PC-3 (cell line): Measurements from ENCODE around the gene AURKB. TPM values are rescaled to one million over a fixed set of nuclear protein-coding genes. Genes with fewer than 3 reads are reported as not detected.

Experiments
- ATAC-seq: fragments of 200-7000 bp; cut with Tn5 transposase; 2 replicates; pipeline ENCODE4 v1.9.1; 2020; ENCODE audit warnings: mild to moderate bottlenecking, moderate library complexity
- BruUV-seq: library from RNA; stranded (reverse); fragments of 400-500 nt; replicated peaks from 2 replicates; lab custom pipeline; 2021; lab: Mats Ljungman, UMichigan
- CTCF ChIA-PET: fragments of 300-600 bp; sonication (Branson Sonifier 250); formaldehyde crosslinking; loops from one replicate; lab custom pipeline; 2022; ENCODE audit warnings: antibody characterized with exemption; lab: Charles Lee
- POLR2A ChIA-PET: fragments of 300-600 bp; sonication (Branson Sonifier 250); formaldehyde crosslinking; loops from one replicate; lab custom pipeline; 2022; ENCODE audit warnings: antibody characterized with exemption; ENCODE audit not compliant: unreplicated experiment; lab: Charles Lee
- DNase-seq: peaks from one replicate; pipeline ENCODE4 v3.0.0-alpha.2; 2015
- H2AFZ ChIP-seq: fragments of 300-600 bp; sonication (generic); 2 replicates; pipeline ENCODE4 v1.6.0; 2016; ENCODE audit warnings: antibody characterized with exemption, low read length
- H3F3A ChIP-seq: fragments of 300-600 bp; sonication (generic); one replicate; pipeline ENCODE4 v1.6.0; 2017; ENCODE audit warnings: antibody characterized with exemption, low read length, control low read depth, mild to moderate bottlenecking; ENCODE audit not compliant: unreplicated experiment
- H3K27ac ChIP-seq: fragments of 300-600 bp; sonication (generic); 2 replicates; pipeline ENCODE4 v1.5.1; 2016; ENCODE audit warnings: mild to moderate bottlenecking, low read length
- H3K27me3 ChIP-seq: fragments of 300-600 bp; sonication (generic); 2 replicates; pipeline ENCODE4 v1.6.1; 2016; ENCODE audit warnings: low read length, mixed read lengths
- H3K36me3 ChIP-seq: fragments of 300-600 bp; sonication (generic); 2 replicates; pipeline ENCODE4 v1.6.1; 2016; ENCODE audit warnings: low read depth, mixed run types, low read length, mixed read lengths
- H3K4me1 ChIP-seq: fragments of 300-600 bp; sonication (generic); 2 replicates; pipeline ENCODE4 v1.5.1; 2016; ENCODE audit warnings: low read length; ENCODE audit not compliant: insufficient read depth
- H3K4me2 ChIP-seq: fragments of 300-600 bp; sonication (generic); 2 replicates; pipeline ENCODE4 v1.6.0; 2016; ENCODE audit warnings: low read length
- H3K4me3 ChIP-seq: fragments of 300-600 bp; sonication (generic); 2 replicates; pipeline ENCODE4 v1.5.1; 2016; ENCODE audit warnings: mild to moderate bottlenecking, low read length, mixed read lengths
- H3K79me2 ChIP-seq: fragments of 300-600 bp; sonication (generic); 2 replicates; pipeline ENCODE4 v1.6.1; 2017; ENCODE audit warnings: low read length, mixed read lengths
- H3K9ac ChIP-seq: fragments of 300-600 bp; sonication (generic); 2 replicates; pipeline ENCODE4 v1.6.0; 2016; ENCODE audit warnings: mild to moderate bottlenecking, low read length
- H3K9me2 ChIP-seq: fragments of 300-600 bp; sonication (generic); replicated peaks from 2 replicates; pipeline ENCODE4 v1.6.1; 2016; ENCODE audit warnings: mixed run types, low read length, mixed read lengths
- H3K9me3 ChIP-seq: fragments of 300-600 bp; sonication (generic); 2 replicates; pipeline ENCODE4 v1.6.1; 2016; ENCODE audit warnings: low read length, mixed read lengths
- H4K20me1 ChIP-seq: fragments of 300-600 bp; sonication (generic); 2 replicates; pipeline ENCODE4 v1.6.1; 2016; ENCODE audit warnings: low read length, mixed read lengths
- EZH2 ChIP-seq: fragments of 300-600 bp; sonication (generic); IDR thresholded peaks from one replicate; pipeline ENCODE4 v1.6.1; 2017; ENCODE audit warnings: antibody characterized with exemption, mild to moderate bottlenecking, low read length; ENCODE audit not compliant: unreplicated experiment
- EZH2phosphoT487 ChIP-seq: fragments of 300-600 bp; sonication (generic); IDR thresholded peaks from 2 replicates; pipeline ENCODE4 v1.6.1; 2018; ENCODE audit warnings: mild to moderate bottlenecking, antibody characterized with exemption, low read length, borderline replicate concordance
- intact Hi-C: fragments of 100-400 bp; cut with micrococcal nuclease; formaldehyde crosslinking; loops from 2 replicates; pipeline ENCODE4 v1.9.0; 2023
- total RNA-seq: library from RNA; depleted of rRNA; stranded (reverse); fragments of >200 nt; gene quantifications from 2 replicates; pipeline ENCODE4 v1.2.3, GENCODE V29; 2014
- TF ChIP-seq, protein P1 (sequence below): fragments of 300-600 bp; sonication (generic); conservative IDR thresholded peaks from 2 replicates; pipeline ENCODE4 v1.5.1; 2017; ENCODE audit warnings: antibody characterized with exemption, low read depth, mild to moderate bottlenecking, low read length

AURKB gene
- total RNA-seq, 1 experiment from 2014 or later, result 82.9 TPM

DNA sequence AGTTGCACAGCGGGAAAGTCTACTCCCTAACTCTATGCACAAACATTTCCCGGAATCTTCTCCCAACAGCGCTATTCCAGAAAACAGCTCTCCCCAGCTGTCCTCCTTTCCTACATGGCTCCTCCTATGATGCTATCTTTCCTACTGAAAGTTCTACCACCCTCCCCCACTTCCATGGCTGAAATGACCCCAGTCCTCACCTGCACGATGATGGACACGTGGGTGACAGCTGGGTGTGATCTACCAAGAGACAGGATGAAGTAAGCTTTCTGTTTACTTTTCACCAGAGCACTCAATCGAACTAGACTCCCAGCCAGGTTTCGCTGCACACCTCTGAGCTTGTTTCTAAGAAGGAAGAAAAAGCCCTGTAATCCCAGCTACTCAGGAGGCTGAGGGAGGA is 26.8 kb upstream of the AURKB start:
- H3K27me3 ChIP-seq, result no peaks in the 10 kb centered on the region
- no peaks in the 10 kb centered on the region for H3F3A ChIP-seq
- POLR2A ChIA-PET, result no interaction called here
- no peak for ATAC-seq
- intact Hi-C loops, result no loop called here
- no TSS peak for BruUV-seq
- DNase-seq, result no peak
- TF ChIP-seq EZH2 (no peak), EZH2phosphoT487 (no peak)
- TF ChIP-seq, protein P1, sequence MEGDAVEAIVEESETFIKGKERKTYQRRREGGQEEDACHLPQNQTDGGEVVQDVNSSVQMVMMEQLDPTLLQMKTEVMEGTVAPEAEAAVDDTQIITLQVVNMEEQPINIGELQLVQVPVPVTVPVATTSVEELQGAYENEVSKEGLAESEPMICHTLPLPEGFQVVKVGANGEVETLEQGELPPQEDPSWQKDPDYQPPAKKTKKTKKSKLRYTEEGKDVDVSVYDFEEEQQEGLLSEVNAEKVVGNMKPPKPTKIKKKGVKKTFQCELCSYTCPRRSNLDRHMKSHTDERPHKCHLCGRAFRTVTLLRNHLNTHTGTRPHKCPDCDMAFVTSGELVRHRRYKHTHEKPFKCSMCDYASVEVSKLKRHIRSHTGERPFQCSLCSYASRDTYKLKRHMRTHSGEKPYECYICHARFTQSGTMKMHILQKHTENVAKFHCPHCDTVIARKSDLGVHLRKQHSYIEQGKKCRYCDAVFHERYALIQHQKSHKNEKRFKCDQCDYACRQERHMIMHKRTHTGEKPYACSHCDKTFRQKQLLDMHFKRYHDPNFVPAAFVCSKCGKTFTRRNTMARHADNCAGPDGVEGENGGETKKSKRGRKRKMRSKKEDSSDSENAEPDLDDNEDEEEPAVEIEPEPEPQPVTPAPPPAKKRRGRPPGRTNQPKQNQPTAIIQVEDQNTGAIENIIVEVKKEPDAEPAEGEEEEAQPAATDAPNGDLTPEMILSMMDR, result no peak
- H3K36me3 ChIP-seq, result 0 out of 2 replicates have a peak, but pooled peaks cover 3% of the 10 kb centered on the region
- no peaks in the 10 kb centered on the region for H3K4me1 ChIP-seq
- no peak overlapping the region for H3K4me3 ChIP-seq
- CTCF ChIA-PET, result no interaction called here
- H4K20me1 ChIP-seq, result no peaks in the 10 kb centered on the region
- H3K9ac ChIP-seq, result no peak overlapping the region
- no peaks in the 10 kb centered on the region for H3K9me2 ChIP-seq
- H2AFZ ChIP-seq, result no peak overlapping the region
- no peak overlapping the region for H3K4me2 ChIP-seq
- H3K9me3 ChIP-seq, result no peaks in the 10 kb centered on the region
- H3K79me2 ChIP-seq, result no peaks in the 10 kb centered on the region
- H3K27ac ChIP-seq, result no peak overlapping the region

DNA sequence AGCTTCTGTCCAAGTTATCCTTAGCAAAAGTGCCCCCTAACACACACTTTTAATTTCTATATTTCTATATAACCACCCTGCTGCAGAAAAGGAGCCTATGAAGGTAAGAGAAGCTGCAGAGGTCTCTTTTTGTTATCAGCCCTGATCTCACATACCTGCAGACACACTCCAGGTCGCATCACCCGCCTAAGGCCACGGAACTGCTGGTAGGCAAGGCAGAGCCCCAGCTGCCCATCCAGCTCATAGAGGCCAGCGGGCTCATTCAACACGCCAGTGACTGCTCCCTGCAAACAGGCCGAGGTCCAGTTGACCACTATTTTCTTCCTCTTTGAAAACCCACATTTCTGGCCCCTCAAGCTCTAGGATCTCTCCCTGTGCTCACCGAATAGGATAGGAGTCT is 25.3 kb upstream of the AURKB start:
- Histone ChIP-seq H3K4me2 (no peak overlapping the region), H3K27me3 (no peaks in the 10 kb centered on the region), H3F3A (no peaks in the 10 kb centered on the region), H3K27ac (no peak overlapping the region), H3K9me2 (no peaks in the 10 kb centered on the region), H4K20me1 (no peaks in the 10 kb centered on the region), H3K4me1 (no peaks in the 10 kb centered on the region), H3K4me3 (no peak overlapping the region), H3K36me3 (peaks cover 3% of the 10 kb centered on the region), H3K79me2 (no peaks in the 10 kb centered on the region), H3K9ac (no peak overlapping the region), H2AFZ (no peak overlapping the region), H3K9me3 (no peaks in the 10 kb centered on the region)
- ChIA-PET CTCF (no interaction called here), POLR2A (no interaction called here)
- DNase-seq (no peak), ATAC-seq (no peak)
- intact Hi-C loops, result no loop called here
- TF ChIP-seq EZH2 (no peak), EZH2phosphoT487 (no peak)
- TF ChIP-seq, protein P1, result no peak
- no TSS peak for BruUV-seq

DNA sequence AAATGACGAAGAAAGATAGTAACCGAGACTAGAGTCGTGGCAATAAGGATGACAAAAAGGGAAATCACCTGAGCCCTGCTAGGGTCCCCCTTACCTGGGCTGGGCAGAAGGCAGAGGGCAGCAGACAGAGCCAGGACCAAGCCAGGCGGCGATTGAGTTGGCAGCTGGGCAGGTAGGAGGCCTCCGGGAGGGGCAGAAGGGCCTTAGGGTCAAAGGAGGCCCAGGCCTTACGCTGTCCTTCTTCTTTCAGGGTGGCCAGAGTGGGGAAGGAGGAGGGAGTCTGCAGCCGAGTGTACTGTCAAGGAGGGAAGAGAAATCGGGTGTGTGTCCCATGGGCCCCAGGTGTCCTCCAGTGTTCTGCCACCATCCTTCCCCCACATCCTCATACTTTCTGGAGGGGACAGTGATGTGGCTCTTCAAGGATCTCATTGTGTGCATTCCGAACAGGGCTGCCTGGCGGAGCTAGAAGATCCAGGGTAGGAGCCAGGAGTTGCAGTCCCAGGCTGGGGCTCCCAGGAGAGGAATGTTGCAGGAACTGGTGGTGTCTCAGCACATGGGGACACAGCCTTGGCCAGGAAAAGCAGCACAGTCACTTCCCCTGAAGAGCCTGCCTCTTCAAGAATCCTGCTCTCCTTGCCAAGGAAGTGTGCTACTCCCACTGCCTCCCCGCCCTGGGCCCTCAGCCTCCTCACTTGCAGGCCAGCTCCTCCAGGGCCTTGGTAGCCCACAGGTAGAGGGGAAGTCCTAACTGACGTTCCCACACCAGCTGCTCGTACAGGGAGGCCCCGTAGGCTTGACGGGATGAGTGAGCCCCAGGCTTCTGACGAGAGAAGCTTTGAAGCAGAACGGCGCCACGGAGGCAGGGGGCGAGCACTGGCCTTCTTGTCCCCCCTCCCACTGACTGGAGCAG is 24.2 kb upstream of the AURKB start:
- no peaks in the 10 kb centered on the region for H3K9me3 ChIP-seq
- no peak overlapping the region for H3K4me3 ChIP-seq
- H3K79me2 ChIP-seq, result no peaks in the 10 kb centered on the region
- no peaks in the 10 kb centered on the region for H4K20me1 ChIP-seq
- no peaks in the 10 kb centered on the region for H3F3A ChIP-seq
- H2AFZ ChIP-seq, result no peak overlapping the region
- no peaks in the 10 kb centered on the region for H3K9me2 ChIP-seq
- no peaks in the 10 kb centered on the region for H3K4me1 ChIP-seq
- H3K9ac ChIP-seq, result no peak overlapping the region
- BruUV-seq, result no TSS peak
- no peak overlapping the region for H3K27ac ChIP-seq
- intact Hi-C loops, result no loop called here
- TF ChIP-seq EZH2phosphoT487 (no peak), EZH2 (no peak)
- TF ChIP-seq, protein P1, result no peak
- CTCF ChIA-PET, result no interaction called here
- ATAC-seq (no peak), DNase-seq (no peak)
- POLR2A ChIA-PET, result no interaction called here
- no peak overlapping the region for H3K4me2 ChIP-seq
- H3K27me3 ChIP-seq, result no peaks in the 10 kb centered on the region
- peaks cover 3% of the 10 kb centered on the region for H3K36me3 ChIP-seq
